Activated CD4-positive, alpha-beta T cell treated with anti-CD3 and anti-CD28 coated beads, Interleukin-2, amount 50 U/mL, for 1 hour (primary cell): ENCODE data around the gene LSM10.

Experiments
- DNase-seq: peaks from one replicate; pipeline ENCODE4 v3.0.0-alpha.2; 2020

The LSM10 gene

GRCh38 chr1:36397378-36398230 lies at the start of gene LSM10:
TSS of gene LSM10 (minus strand) at chr1:36397908. CDS start at chr1:36394129, 3,779 bp downstream.
- peak; percentile 92 for DNase-seq

- no peak for DNase-seq
These were observed 49.7 kb upstream of the LSM10 start for GRCh38 chr1:36447450-36447849.

GRCh38 chr1:36446746-36447145 lies 49.0 kb upstream of the LSM10 start:
- no peak for DNase-seq

GRCh38 chr1:36446271-36446670 lies 48.6 kb upstream of the LSM10 start:
- DNase-seq: no peak

GRCh38 chr1:36443297-36443696 lies 45.6 kb upstream of the LSM10 start:
- DNase-seq: no peak

GRCh38 chr1:36442337-36442736 lies 44.6 kb upstream of the LSM10 start:
- DNase-seq: no peak

- DNase-seq: no peak
These were observed 42.9 kb upstream of the LSM10 start for GRCh38 chr1:36440646-36441045.

GRCh38 chr1:36440044-36440443 lies 42.3 kb upstream of the LSM10 start:
- no peak for DNase-seq

- no peak for DNase-seq
These were observed 41.0 kb upstream of the LSM10 start for GRCh38 chr1:36438715-36439114.

- DNase-seq: no peak
These were observed 39.1 kb upstream of the LSM10 start for GRCh38 chr1:36436821-36437220.

GRCh38 chr1:36433102-36433501 lies 35.4 kb upstream of the LSM10 start:
- DNase-seq: no peak

GRCh38 chr1:36432616-36433015 lies 34.9 kb upstream of the LSM10 start:
- no peak for DNase-seq

GRCh38 chr1:36425791-36426190 lies 28.1 kb upstream of the LSM10 start:
- no peak for DNase-seq

- no peak for DNase-seq
These were observed 23.9 kb upstream of the LSM10 start for GRCh38 chr1:36421649-36422048.

GRCh38 chr1:36420836-36421317 lies 23.2 kb upstream of the LSM10 start:
- peak; percentile 92 for DNase-seq

- no peak for DNase-seq
These were observed 22.7 kb upstream of the LSM10 start for GRCh38 chr1:36420409-36420808.

GRCh38 chr1:36419569-36419968 lies 21.9 kb upstream of the LSM10 start:
- DNase-seq: no peak

GRCh38 chr1:36419140-36419539 lies 21.4 kb upstream of the LSM10 start:
- DNase-seq: no peak

- DNase-seq: no peak
These were observed 20.2 kb upstream of the LSM10 start for GRCh38 chr1:36417931-36418330.

- no peak for DNase-seq
These were observed 18.1 kb upstream of the LSM10 start for GRCh38 chr1:36415661-36416326.

GRCh38 chr1:36414384-36414783 lies 16.7 kb upstream of the LSM10 start:
- no peak for DNase-seq

- peak; percentile 16 for DNase-seq
These were observed 14.3 kb upstream of the LSM10 start for GRCh38 chr1:36411674-36412648.

GRCh38 chr1:36408479-36408878 lies 10.8 kb upstream of the LSM10 start:
- DNase-seq: no peak
